GM19023 (cell line): ENCODE measurements around the gene LCN6.
A peak's percentile ranks its signal among the peaks of the same experiment; 100 is the strongest.

Experiments used
- ATAC-seq: cut with Tn5 transposase; IDR thresholded peaks from one replicate; pipeline ENCODE4 v1.9.1; 2021; ENCODE audit warnings: mild to moderate bottlenecking, moderate library complexity; ENCODE audit not compliant: unreplicated experiment

Gene LCN6

DNA sequence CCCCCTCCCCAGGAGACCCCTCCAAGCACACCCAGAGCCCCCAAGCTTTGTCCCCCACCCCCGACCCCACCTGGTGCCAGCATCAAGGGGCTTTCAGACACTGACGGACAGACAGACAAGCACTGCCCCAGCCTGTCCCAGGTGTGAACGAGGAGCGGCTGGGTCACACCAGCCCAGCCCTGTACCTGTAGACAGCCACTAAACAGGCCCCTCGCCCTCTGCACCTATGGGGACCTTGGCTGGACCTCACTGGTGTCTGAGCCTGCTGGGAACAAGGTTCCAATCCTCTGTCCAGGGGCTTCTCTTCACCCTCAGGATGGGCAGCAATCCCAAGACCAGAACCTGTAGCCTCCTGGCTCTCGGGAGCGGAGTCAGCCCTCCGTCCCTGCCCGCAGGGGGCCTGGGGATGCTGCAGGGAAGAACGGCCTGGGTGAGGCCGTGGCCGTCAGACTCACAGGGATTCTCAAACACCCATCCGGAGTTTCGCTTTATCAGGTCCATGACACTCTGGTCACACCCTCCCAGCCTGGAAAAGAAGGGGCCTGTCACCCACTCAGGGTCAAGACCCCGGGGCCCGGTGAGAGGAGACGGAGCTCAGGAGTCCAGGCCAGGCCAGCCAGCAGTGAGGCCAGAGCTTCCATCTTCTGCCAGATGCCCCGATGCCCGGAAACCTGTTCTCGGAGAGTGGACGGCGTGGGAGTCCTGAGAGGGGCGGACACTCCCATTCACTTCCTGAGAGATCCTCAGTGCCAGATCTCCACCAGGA, 2.8 kb downstream of the LCN6 start:
- no peak for ATAC-seq

DNA sequence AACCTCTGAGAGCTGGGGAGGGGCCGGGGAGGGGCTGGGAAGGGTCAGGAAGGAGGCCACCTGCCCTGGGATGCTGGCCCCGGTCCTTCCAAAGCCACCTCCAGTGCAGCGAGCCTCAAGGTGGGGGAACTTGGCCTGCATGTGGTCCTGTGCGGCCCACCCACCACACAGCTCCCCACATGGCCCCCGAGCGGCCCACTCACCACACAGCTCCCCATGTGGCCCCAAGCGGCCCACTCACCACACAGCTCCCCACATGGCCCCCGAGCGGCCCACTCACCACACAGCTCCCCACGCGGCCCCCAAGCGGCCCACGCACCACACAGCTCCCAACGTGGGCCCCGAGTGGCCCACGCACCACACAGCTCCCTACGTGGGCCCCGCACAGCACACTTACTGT, 3.6 kb downstream of the LCN6 start:
- no peak for ATAC-seq

DNA sequence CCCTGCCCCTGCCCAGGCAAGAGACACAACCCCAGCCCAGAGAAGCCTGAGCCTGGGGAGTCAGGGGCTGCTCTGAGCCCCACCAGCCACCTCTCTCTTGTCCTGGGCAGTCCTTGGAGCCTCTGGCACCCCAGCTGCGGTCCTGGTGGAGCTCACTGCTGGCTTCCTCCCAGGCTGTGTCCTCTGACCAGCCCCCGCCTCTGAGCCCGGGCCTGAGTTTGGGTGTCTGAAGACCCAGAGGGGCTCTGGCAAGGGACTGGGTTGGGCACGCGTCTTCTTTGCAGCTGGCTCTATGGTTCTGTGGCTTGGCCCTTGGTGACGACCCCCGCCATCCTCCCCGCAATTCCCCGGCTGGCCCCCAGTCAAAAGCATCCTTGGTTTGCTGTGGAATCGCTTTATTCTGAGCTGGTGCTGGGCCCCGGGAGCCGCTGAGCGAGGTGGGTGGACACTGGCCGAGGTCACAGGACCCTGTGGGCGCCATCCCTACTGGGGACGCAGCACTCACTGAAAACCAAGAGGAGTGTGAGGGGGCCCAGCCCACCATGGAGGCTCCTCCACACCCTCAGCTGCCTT, 4.6 kb downstream of the LCN6 start:
- no peak for ATAC-seq

DNA sequence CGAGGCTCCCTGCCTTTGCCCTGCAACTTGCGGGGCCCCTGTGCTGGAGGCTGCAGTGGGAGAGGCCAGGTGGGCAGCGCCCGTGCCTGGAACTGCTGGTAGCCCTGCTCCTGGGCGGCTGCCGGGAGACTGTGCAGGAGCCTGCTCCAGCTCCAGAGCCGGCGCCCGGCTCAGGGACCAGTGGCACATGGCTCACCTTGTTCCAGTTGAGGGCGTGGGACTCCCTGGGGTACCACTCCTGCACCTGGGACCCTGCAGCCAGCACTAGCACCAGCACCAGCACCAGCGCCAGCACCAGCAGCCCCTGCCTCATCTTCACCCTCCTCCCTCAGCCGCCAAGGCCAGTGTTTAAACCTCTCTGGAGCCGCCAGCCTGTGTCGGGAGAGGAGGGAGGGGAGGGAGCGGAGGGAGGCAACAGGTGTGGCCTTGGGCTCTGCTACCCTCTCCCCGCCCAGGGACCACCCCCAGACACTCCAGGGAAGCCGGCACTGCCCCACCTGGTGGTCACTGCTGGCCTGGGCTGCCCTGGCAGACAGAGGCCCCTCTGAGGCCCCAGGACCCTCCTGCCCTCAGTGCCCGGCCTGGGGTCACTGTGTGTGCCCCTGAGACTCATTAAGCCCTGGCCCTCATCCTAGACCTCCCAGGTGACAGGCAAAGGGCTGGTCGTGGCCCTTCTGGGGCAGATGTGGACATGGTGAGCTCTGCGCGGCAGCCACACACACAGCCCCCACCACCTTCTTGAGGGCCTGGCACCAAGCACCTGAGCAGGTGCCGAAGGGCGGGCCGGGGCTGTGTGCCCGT, 5.5 kb downstream of the LCN6 start, which contains the start of gene LCN10:
TSS of gene LCN10 (minus strand) at position 350 of the 801 bp plus-strand sequence. CDS start at position 313, 37 bp downstream.
- ATAC-seq, result no peak

DNA sequence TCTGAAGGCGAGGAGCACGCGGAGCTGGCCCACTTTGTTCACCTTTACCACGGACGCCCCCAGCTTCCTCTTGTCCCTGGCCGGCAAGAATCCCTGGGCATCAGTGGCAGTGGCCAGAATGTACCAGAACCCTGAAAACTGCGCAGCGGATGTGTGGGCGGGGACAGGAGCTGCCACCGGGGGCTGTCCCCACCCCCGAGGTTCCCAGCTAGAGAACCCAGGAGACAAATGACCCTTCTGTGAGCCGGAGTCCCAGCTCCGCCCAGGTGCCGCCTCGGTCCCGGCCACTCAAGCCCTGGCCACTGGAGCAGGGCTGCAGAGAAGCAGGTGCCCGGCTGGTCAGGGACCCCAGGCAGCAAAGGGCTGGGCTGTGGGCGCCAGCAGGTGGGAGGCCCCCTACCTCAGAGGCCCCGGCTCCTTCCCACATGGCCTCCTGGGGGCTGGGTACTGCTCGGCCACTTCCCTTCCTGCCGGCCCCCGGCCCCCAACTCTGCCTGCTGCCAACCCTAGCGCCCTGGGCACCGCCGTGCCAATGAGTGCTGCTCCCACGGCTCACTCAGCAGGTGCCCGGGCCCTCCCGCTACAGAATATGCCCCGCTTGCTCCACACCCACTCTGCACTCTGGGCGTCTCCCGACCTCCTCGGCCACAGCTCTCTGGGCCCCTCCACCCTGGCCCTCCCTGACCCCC, 6.3 kb downstream of the LCN6 start:
- ATAC-seq, result no peak

DNA sequence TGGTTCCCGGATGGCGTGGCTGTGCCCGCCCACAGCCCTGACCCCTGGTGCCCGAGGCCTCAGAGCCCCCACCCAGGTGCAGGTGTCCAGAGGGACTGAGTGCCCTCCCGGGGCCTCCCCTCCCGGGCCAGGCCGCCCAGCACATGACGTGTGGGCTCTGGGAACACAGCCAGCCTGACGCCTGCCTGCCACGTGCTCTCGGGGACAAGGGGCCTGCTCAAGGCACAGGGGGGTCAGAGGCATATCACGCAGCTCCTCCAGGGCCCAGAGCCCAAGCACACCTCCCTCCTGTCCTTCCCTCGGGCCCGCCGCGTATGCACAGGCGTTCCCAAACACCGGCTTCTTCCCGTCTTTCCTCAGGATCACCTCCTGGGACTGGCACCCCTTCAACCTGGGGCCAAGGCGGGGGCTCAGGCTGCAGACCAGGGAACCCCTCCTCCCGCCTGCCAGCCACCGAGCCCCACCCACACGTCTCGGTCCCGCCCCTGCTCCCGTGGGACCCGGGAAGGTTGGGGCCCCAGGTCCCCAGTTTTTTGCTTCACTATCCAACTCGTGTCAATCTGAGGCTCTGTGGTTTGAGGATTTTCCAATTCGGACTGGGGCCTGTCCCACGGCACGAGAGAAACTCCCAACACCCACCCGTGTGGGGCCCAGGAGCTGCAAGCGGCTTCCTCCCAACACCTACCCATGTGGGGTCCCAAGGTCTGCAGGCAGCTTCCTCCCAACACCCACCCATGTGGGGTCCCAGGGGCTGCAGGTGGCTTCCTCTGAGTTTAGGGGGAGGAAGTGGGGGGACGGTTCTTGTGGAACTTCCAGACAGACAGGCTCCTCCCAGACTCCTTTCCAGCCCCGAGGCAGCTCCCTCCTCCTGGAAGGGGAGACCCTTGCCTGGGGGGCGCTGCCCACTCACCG, 7.1 kb downstream of the LCN6 start:
- ATAC-seq, result no peak

DNA sequence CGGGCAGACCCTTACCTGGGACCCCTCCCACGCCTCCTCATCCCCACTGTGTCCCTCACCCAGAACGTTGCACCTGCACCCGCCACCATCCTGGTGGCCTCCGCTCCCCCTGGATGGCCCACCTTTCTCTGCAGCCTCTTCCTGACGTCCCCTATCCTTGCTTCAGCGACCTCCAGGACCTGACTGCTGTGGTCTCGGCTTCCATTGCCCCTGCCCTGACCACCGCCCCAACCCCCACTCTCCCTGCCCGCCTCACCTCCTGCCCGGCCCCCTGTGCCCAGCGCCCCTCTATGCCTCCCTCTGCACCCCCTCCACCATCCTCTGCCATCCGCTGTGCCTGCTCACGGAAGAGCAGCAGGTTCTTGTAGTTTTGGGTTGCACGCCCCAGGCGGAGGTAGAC, 7.8 kb downstream of the LCN6 start:
- no peak for ATAC-seq

DNA sequence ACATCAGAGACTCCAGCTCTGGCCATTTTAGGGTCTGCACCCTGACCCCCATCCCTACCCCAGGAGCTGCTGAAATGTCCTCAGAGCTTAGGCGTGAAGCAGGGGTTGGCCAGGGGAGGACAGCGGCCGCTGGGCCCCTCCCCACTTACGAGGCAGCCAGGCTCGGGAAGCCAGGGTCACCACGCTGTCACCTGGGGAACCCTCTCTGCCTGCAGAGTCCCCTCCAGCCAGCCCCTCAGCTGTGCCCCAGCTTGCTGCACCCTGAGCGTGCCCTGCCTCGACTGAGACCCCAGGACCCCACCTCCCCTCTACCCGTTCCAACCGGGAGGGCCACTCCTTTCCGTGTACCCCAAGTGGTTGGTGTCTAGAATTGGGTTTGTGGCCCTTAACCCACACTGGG, 8.3 kb downstream of the LCN6 start:
- no peak for ATAC-seq

DNA sequence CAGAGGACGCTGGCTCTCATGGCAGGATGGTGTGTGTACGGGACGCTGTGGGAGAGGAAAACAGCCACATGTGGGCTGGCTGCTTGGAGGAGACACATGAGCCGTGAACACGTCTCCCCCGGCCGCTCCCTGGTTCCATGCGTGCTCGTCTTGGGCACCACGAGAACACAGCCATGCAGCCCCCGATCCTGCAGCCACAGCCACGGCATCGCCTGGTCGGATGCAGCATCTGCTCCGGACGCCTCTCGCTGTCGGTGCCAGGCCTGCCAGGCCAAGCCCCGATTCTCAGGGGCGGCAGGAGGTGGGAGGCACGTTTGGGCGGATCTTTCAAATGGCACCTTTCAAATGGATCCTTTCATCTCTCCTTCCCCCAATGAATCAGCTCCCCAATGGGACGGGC, 8.8 kb downstream of the LCN6 start:
- no peak for ATAC-seq

DNA sequence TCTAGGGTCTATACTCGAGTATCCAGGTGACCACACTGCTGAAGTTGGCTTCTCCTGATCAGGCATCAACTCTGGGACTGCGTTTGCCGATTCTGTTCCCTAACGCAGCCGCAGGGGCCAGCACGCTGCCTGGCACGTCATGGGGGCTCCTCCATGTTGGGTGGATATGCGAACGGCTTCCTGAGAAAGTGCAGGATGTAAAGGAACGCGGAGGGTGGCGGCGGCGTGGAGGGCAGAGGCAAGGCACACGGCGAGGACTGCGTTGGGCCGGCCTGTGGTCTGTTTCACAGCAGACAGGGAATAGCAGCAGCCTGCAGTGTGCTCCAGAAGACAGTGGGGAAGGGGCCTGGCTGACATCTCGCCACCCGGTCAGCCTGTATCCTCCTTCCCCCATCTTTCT, 9.4 kb downstream of the LCN6 start:
- no peak for ATAC-seq

DNA sequence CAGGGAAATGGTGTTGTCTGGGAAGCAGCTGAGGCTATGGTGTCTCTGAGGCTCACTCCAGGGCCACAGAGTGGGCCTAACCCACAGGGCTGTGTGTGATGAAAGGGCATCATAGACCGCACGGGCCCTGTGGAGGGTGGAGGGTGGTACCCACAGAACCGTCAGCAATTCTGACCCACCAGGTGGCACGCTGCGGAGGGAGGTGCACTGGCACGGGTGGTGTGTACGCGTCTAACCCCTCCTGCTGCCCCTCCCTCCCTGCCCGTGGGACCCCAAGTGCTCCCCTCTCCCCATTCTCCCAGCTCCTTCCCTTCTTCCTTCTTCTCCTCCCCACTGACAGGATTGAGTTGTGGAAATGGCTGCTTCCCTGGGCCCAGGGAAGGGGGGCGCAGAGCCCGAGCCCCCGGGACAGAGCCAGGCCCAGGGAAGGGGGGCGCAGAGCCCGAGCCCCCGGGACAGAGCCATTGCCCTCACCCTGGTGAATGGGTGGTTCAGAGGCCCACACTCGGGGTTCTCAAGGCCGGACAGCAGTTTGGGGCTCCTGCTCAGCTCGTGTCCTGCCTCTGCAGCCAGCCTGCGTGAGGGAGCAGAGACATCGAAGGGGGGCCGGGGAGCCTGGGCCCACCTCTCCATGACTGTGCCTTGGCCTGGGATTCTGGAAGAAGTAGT, 12.4 kb downstream of the LCN6 start:
- no peak for ATAC-seq

DNA sequence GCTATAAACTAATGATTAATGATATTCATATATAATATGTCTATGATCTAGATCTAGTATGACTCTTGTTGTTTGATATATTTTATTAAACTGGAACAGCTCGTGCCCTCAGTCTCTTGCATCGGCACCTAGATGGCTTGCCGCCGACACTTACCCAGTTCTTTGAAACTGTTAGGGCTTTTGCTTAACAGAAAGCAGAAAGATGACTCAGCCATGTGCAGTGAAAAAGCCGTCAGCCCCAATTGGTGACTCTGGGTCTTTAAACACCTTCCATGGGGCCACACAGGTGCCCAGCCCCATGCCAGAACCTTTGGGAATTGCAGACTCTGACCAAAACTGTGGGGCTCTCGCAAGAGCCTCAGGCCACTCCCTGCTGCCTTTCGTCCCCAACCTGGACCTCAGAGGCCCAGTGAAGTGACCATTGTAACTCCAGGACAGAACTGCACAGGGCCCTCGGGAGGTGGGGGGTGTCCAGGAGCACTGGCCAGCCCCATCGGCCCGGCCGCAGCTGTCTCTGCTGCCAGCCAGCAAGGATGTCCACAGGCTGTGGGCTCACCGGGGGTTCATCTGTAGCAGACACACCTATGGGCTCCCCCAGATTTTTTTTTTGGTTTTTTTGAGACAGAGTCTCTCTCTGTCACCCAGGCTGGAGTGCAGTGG, 13.4 kb downstream of the LCN6 start:
- no peak for ATAC-seq

DNA sequence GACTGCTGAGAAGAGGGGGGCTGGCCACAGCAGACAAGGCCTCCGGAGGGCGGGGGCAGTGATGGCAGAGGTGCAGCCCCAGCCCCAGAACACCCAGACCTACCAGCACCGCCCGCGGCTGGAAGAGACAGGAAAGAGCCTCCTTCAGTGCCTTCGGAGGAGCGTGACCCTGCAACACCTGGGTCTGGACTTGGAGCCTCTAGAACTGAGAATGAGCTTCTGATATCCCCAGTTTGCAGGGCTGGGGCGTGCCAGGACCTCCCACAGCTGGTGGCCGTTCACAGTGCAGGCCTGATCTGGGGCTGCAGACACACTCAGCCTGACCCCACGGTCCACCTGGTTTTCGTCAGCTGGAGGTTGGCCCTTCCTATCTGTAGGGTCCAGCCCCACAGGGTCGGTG, 14.7 kb downstream of the LCN6 start:
- ATAC-seq, result no peak

DNA sequence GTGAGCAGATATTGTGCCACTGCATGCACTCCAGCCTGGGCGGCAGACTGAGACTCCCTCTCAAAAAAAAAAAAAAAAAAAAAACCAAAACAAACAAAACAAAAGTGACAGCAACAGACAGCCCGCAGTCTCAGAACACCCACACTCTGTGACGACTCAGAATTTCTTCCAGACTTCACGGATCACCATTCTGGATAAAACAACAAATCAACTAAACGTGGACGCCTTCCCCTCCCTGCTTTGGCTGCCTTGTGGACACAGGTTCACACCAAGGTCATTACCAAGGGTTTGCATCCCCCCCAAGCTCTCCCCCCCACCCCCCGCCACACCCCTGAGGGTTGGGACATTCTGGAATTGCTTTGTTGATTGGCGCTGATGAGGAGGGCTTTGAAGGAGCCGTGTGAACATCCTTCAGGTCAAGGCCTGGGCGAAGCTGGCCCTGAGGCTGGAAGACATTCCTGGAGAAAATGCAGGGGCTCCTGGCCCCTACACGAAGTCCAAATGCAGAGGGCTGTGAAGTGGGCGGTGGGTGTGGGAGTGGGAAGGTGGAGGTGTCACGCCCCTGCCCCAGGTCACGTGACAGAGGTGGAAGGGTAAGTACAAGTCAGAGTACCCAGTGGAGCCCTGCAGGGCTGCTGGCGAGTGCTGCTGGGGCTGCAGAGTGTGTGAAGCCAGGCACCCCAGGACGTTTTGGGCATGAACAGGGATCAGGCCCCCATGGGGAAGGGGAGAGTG, 15.7 kb downstream of the LCN6 start:
- no peak for ATAC-seq

DNA sequence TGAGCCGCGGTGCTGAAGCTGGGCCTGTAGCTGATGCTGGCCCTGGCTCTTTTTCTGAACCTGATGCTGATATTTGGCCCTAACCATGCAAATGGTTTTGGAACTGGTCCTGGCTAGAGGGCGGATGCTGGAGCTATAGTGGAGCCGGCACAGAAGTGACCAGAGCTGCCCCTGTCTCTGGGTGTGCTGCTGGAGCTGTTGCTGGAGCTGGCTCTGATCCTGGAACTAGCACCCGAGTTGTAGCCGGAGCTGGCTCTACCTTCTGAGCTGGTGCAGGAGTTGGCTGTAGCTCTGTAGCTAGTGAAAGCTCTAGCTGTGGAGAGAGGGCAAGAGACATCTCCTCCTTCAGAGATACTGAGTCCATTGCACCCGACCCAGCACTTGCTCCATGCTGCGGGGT, 18.4 kb downstream of the LCN6 start:
- ATAC-seq, result no peak

DNA sequence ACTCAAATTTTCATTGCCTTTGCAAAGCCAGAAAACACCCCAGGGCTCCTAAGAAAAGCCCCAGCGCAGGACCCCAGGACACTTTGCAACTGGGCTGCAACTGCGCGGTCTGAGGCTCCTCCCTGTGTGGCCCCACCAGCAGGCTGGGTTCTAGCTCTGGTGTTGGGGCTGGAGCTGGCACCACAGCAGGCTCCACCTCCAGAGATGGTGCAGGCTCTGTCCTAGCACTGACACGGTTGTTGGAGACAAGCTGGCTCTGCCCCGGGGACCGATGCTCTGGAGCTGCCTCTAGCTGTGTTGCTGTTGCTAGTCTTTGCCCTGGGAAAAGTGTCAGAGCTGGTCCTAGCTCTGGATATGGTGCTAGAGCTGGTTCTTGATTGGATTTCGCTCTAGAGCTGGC, 19.2 kb downstream of the LCN6 start:
- ATAC-seq, result no peak

DNA sequence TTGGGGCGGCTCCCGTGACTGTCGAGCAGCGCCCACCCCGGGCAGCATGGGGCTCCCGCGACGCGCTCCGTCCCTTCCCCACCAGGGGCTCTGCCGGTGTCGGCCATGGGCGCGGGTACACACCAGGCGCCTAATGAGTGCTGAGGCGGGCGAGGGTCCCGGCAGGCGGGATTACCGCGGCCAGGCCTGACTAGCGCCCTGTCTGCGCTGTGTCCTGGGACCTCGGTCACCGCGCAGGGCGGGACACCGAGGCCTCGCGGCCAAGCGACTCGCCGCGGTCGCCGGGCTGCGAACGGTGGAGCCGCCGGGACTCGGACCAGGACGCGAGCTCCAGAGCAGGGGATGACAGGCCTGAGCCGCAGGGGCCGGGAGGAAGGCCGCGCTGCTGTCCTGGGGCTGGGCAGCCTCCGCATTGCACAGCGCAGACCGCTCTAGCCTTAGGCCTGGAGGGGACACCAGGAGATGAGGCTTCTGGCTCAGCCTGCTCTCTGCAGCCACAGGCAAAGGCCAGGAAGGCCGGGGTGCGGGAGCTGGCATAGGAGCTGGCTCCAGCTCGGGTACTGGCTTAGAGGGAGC, 19.7 kb downstream of the LCN6 start:
- peak; percentile 16 for ATAC-seq

DNA sequence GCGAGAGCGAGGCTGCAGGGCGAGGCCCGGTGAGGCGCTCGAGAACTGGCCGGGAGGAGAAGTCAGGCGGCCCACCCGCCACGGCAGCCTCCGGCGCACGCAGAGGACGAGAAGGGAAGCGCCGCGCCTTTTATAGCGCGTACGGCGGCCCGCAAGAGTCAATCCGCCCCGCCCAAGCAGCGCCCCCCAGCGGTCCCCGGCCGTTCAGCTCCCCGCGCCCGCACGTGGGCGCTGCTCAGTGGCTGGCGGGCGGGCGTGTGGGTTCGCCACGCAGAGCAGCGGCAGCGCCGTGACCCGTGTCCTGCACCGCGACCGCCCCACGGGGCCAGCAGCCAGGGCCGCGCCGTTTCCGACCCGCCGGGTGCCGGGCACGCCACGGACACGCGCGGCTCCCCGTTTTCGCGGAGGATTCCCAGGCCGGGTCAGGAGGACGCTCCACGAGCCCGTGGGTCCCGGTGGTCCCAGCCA, 20.2 kb downstream of the LCN6 start:
- ATAC-seq, result peak; percentile 58
